ENCODE measurements around the gene PHF23. TPM values are rescaled to one million over a fixed set of nuclear protein-coding genes. Genes with fewer than 3 reads are reported as not detected.

PHF23 gene
- total and polyA plus RNA-seq, 9 of the 15 experiments (the other 6 are each of a cell fraction or from before 2014, with no cell fraction given) = 7.4 to 87.5 (median 33.7) TPM

DNA sequence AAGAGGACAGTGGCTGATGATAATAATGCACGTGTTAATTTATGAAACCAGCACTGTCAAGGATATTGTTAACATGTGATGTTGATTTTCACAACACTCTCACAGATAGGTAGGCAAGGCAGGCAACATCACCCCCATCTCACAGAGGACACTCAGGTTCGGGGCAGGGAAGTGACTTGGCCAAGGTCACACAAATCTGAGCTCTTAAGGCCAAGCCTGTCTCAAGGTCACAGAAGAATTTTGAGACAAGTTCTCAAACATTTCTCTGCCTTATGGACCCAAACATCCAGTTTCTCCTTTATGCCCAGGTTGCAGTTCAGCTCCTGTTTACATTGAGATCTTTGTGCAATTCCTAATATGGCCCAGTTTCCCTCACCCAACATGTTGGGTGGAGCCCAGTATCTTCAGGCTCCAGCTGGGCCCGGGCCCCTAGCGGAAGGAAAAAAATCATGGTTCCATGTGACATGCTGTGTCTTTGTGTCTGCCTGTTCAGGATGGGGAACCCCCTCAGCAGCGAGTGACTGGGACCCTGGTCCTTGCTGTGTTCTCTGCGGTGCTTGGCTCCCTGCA is 43.6 kb upstream of the PHF23 start (continued):
- TF ChIP-seq, protein P1, sequence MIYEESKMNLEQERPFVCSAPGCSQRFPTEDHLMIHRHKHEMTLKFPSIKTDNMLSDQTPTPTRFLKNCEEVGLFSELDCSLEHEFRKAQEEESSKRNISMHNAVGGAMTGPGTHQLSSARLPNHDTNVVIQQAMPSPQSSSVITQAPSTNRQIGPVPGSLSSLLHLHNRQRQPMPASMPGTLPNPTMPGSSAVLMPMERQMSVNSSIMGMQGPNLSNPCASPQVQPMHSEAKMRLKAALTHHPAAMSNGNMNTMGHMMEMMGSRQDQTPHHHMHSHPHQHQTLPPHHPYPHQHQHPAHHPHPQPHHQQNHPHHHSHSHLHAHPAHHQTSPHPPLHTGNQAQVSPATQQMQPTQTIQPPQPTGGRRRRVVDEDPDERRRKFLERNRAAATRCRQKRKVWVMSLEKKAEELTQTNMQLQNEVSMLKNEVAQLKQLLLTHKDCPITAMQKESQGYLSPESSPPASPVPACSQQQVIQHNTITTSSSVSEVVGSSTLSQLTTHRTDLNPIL (CRISPR knock-in tag; IDR thresholded peaks at IDR 0.05) = no peak
- no peak for TF ChIP-seq SRSF7 (optimal IDR thresholded peaks at IDR 0.05; ENCODE audit: low read depth, low read length)
- TF ChIP-seq, protein P2, sequence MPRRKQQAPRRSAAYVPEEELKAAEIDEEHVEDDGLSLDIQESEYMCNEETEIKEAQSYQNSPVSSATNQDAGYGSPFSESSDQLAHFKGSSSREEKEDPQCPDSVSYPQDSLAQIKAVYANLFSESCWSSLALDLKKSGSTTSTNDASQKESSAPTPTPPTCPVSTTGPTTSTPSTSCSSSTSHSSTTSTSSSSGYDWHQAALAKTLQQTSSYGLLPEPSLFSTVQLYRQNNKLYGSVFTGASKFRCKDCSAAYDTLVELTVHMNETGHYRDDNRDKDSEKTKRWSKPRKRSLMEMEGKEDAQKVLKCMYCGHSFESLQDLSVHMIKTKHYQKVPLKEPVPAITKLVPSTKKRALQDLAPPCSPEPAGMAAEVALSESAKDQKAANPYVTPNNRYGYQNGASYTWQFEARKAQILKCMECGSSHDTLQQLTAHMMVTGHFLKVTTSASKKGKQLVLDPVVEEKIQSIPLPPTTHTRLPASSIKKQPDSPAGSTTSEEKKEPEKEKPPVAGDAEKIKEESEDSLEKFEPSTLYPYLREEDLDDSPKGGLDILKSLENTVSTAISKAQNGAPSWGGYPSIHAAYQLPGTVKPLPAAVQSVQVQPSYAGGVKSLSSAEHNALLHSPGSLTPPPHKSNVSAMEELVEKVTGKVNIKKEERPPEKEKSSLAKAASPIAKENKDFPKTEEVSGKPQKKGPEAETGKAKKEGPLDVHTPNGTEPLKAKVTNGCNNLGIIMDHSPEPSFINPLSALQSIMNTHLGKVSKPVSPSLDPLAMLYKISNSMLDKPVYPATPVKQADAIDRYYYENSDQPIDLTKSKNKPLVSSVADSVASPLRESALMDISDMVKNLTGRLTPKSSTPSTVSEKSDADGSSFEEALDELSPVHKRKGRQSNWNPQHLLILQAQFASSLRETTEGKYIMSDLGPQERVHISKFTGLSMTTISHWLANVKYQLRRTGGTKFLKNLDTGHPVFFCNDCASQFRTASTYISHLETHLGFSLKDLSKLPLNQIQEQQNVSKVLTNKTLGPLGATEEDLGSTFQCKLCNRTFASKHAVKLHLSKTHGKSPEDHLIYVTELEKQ (CRISPR knock-in tag; IDR thresholded peaks at IDR 0.05) = no peak
- peak; percentile 23; the same call in 1 of the 2 replicates for TF ChIP-seq L3MBTL2 (IDR thresholded peaks at IDR 0.05)
- TF ChIP-seq, protein P3, sequence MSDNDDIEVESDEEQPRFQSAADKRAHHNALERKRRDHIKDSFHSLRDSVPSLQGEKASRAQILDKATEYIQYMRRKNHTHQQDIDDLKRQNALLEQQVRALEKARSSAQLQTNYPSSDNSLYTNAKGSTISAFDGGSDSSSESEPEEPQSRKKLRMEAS (CRISPR knock-in tag; IDR thresholded peaks at IDR 0.05) = peak; percentile 66
- TF ChIP-seq, protein P4, sequence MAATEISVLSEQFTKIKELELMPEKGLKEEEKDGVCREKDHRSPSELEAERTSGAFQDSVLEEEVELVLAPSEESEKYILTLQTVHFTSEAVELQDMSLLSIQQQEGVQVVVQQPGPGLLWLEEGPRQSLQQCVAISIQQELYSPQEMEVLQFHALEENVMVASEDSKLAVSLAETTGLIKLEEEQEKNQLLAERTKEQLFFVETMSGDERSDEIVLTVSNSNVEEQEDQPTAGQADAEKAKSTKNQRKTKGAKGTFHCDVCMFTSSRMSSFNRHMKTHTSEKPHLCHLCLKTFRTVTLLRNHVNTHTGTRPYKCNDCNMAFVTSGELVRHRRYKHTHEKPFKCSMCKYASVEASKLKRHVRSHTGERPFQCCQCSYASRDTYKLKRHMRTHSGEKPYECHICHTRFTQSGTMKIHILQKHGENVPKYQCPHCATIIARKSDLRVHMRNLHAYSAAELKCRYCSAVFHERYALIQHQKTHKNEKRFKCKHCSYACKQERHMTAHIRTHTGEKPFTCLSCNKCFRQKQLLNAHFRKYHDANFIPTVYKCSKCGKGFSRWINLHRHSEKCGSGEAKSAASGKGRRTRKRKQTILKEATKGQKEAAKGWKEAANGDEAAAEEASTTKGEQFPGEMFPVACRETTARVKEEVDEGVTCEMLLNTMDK (IDR thresholded peaks at IDR 0.05; ENCODE audit: borderline replicate concordance, insufficient read depth, low read depth, low read length, poor library complexity, severe bottlenecking) = no peak
- no peak for TF ChIP-seq HMG20A (CRISPR knock-in tag; conservative IDR thresholded peaks at IDR 0.05)
- TF ChIP-seq, protein P5, sequence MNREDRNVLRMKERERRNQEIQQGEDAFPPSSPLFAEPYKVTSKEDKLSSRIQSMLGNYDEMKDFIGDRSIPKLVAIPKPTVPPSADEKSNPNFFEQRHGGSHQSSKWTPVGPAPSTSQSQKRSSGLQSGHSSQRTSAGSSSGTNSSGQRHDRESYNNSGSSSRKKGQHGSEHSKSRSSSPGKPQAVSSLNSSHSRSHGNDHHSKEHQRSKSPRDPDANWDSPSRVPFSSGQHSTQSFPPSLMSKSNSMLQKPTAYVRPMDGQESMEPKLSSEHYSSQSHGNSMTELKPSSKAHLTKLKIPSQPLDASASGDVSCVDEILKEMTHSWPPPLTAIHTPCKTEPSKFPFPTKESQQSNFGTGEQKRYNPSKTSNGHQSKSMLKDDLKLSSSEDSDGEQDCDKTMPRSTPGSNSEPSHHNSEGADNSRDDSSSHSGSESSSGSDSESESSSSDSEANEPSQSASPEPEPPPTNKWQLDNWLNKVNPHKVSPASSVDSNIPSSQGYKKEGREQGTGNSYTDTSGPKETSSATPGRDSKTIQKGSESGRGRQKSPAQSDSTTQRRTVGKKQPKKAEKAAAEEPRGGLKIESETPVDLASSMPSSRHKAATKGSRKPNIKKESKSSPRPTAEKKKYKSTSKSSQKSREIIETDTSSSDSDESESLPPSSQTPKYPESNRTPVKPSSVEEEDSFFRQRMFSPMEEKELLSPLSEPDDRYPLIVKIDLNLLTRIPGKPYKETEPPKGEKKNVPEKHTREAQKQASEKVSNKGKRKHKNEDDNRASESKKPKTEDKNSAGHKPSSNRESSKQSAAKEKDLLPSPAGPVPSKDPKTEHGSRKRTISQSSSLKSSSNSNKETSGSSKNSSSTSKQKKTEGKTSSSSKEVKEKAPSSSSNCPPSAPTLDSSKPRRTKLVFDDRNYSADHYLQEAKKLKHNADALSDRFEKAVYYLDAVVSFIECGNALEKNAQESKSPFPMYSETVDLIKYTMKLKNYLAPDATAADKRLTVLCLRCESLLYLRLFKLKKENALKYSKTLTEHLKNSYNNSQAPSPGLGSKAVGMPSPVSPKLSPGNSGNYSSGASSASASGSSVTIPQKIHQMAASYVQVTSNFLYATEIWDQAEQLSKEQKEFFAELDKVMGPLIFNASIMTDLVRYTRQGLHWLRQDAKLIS (CRISPR knock-in tag; IDR thresholded peaks at IDR 0.05) = no peak
- TF ChIP-seq TEAD1 (CRISPR knock-in tag; IDR thresholded peaks at IDR 0.05) = 0 out of 4 replicates have a peak, but pooled peaks of 1 of the 2 experiments have one; percentile 17
- no peak for TF ChIP-seq ZNF347 (CRISPR knock-in tag; IDR thresholded peaks at IDR 0.05; ENCODE audit: low read depth)
- no peak for TF ChIP-seq NRF1 (conservative IDR thresholded peaks at IDR 0.05 in 1 of 2, IDR thresholded peaks at IDR 0.05 in 1 of 2)
- TF ChIP-seq SRF (CRISPR knock-in tag; IDR thresholded peaks at IDR 0.05) = peak in 1 of 2 experiments; percentile 93; a peak in 2 of 4 replicates
- no peak for TF ChIP-seq NR4A1 (CRISPR knock-in tag; IDR thresholded peaks at IDR 0.05)
- TF ChIP-seq NR4A1 (tag; IDR thresholded peaks at IDR 0.05) = no peak

Measured in K562 (cell line).